ENCODE data around the gene RBM5.

Gene RBM5

DNA sequence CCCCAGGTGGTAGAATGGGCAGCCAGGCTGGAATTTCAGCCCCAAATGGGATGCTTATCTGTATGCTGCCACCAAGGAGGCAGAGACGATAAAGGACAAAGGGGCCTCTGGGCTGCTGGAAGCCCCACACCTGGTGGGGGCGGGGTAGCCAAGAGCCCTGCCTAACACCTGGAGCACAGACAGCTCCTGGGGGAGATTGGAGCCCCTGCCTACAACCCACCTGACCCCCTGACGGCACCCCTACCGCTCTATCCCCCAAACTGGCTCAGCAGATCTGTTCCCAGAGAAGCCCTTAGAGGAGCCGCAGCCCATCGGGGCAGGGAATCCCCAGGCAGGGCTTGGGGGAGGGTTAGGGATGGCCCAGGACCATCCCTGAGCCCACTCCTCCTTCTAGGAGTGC lies 50.6 kb downstream of the RBM5 start:
- DNase-seq: no peak

- no peak for DNase-seq
These were observed 51.2 kb downstream of the RBM5 start for GRCh38 chr3:50139718-50140423.

- DNase-seq: no peak
These were observed 52.3 kb downstream of the RBM5 start for GRCh38 chr3:50140990-50141389.

- DNase-seq: no peak
These were observed 57.7 kb downstream of the RBM5 start for GRCh38 chr3:50146316-50146901.

- DNase-seq: no peak
These were observed 58.3 kb downstream of the RBM5 start for GRCh38 chr3:50147016-50147415.

- no peak for DNase-seq
These were observed 58.7 kb downstream of the RBM5 start for GRCh38 chr3:50147447-50147846.

DNA sequence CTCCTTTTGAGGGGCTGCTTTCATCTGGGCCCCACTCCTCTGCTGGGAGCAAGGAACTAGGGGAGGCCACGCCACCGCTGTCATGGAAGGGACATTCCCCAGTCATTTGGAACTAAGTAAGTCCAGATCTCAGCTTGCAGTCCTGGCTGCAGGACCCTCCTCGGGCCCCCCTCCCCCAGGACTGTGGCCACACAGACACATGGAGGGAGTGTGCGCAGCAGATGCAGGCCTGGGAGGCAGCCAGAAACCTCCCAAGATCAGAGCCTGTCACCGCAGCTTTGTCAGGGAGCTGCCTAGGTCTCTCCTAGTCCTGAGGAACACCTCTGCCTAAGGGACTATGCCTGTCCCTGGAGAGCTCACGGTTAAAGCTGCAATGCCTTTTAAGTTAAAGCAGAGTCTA lies 59.1 kb downstream of the RBM5 start:
- DNase-seq: peak; percentile 62

DNA sequence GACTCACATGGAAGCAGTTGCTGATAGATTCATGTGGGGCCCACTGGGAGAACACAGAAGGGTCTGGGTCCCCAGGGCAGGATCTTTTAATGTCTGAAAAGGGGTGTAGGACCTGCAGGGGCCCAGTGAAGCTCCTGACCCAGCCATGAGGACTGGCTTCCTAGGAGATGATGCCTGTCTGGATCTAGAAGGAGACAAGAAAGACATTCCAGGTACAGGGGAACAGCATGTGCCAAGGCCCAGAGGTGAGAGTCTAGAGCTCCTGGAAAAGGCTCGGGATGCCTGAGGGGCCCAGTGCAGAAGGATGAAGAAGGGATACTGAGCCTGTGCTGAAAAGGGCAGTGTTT lies 61.7 kb downstream of the RBM5 start:
- no peak for DNase-seq

- DNase-seq: no peak
These were observed 62.4 kb downstream of the RBM5 start for GRCh38 chr3:50150863-50151686.

DNA sequence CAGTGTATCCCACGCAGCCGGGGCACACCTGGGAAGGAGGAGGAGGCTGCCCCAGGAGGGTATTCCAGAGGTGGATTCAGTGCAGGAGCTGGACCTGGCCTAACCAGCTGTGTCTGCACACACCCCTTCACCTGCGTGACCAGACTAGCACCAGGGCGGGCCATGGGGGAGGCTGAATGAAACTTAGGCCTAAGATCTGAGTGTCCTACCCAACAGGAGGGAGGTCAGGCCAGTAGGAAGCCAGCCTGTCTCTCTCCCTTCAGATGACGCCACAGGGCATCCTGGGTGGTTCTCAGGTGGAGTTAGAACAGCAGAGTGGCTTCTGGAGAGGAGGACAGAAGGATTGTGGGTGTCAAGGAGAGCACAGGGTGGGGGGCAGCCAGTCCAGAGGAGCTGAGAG lies 63.0 kb downstream of the RBM5 start:
- DNase-seq: no peak

- DNase-seq: no peak
These were observed 65.2 kb downstream of the RBM5 start for GRCh38 chr3:50153782-50154475.

GRCh38 chr3:50154476-50154839 lies 65.7 kb downstream of the RBM5 start:
- DNase-seq: no peak

DNA sequence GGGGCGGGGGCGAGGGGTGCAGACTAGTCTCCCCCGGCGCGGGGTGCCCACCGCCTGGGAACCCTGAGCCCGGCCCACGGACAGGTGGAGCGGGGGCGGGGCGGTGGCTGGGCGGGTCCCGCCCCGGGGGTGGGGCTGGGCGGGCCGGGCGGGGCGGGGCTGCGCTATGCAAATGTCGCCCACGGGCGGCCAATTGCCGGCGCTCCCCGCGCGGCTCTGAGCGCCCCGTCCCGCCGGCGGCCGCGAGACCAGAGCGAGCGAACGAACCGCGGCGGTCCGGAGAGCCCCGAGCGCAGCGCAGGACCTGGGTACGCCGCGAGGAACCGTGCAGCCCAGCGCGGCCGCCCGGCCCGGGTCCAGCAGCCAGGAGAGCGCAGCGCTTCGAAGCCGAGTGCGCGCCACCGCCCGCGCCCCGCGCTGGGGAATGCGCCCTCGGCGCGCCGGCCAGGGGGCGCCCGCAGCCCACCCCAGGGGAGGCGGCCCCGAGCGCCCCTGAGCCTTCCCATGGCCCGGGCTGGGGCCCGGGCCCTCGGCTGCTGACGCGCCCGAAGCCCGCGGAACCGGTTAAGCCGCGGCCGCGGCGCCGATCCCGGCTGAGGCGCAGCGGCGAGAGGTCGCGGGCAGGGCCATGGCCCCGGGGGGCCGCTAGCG lies 66.2 kb downstream of the RBM5 start, which contains the start of gene SEMA3F:
TSS of gene SEMA3F (plus strand) at position 485 of the 651 bp plus-strand sequence. CDS start 4,299 bp downstream, outside the sequence.
- peak; percentile 62 for DNase-seq

DNA sequence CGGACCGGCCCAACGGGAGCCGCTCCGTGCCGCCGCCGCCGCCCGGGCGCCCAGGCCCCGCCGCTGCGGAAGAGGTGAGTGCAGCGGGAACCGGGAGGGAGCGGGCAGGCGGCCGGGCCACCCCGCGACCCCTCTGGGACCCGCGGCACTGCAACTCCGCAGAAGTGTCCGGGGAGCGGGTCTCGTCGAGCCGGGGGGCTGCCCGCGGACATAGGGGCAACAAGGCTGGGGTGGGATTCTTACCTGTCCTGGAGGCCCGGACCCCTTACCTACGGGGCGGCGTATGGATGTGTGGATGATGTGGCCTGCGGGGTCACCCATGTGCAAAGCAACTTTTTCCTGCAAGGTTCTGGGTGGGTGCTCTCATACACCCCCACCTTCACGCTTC lies 66.8 kb downstream of the RBM5 start:
- DNase-seq: no peak

- no peak for DNase-seq
These were observed 67.2 kb downstream of the RBM5 start for GRCh38 chr3:50155891-50156290.

GRCh38 chr3:50156549-50157493 lies 68.1 kb downstream of the RBM5 start:
- DNase-seq: peak; percentile 52

- DNase-seq: peak; percentile 39
These were observed 69.3 kb downstream of the RBM5 start for GRCh38 chr3:50157827-50158529.

DNA sequence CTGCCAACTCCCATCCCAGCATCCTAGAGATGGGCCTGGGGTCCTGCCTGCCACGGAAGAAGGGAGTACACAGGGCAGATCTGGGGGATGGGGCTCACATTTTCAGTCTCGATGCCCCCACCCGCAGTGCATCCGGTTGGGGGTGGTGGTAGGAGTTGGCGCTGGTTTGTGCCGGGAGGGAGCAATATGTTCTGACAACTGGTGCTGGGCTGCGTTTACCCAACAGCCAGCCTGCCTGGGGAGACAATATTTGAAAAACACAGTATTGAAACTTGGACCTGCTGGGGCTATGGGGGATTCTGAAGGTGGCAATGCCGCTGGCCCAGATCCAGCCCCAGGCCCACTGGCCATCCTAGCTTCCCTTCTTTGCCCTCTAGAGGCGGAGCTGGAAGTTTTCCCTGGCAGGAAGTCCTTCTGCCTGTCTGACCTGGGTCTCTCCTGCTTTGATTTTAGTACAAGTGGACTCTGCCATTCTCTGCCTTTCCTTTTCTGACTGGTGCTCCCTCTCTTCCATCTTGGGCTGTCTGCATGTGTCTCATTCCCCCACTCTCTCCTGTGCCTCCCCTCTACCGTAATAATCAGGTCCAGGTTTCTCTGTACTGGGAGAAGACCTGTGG lies 69.9 kb downstream of the RBM5 start:
- DNase-seq: no peak

DNA sequence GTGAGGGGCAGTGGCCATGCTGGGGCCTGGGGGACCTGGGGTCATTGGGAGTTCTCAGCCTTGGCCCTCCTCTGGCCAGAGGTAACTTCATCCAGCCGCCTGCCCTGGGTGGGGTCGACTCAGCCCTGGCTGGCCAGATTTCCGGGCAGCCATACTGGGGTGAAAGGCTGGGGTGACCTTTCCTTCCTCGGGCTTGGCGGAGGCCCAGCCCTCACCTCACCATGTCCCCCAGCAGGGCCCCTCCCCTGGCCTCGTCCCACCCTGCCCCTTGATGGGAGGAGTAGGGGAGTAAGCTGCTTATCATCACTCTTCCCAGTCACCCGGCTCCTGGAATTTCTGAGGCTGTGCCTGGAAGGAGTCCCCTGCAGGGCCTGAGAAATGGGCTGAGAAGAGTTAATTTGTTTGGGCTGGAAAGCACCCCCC lies 71.9 kb downstream of the RBM5 start:
- no peak for DNase-seq

DNA sequence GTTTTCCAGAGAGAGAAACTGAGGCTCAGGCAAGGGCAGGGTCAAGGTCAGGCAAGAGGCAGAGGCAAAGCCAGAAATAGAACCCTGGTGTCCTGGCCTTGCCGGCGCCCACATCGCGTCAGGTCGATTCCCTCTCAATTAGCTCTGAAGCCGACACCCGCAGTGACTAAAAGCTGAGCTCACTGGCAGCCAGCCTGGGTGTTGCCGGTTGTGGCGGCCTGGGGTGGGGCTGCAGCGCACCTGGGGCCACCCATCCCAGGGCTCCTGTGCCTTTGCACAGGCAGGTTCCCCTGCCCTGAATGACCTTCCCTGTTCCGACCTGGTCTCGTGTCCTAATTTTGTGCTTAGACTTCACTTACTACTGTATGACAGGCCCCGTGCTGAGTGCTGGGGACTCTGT lies 72.6 kb downstream of the RBM5 start:
- DNase-seq: no peak

Measured in fibroblast of skin of abdomen (primary cell).